NCI-H128 (cell line): ENCODE measurements around the gene ZYX.

Source experiments
- DNase-seq: peaks from one replicate; lab custom pipeline; 2025; ENCODE audit not compliant: unreplicated experiment; lab: John Stamatoyannopoulos, UW

The ZYX gene

GRCh38 chr7:143362131-143363015, 18.8 kb upstream of the ZYX start, which contains the start of gene FAM131B:
Gene FAM131B (minus strand): TSS chr7:143362713. CDS start chr7:143362603, 110 bp downstream.
- DNase-seq: no peak

GRCh38 chr7:143363016-143363937, 17.9 kb upstream of the ZYX start:
- DNase-seq: no peak

GRCh38 chr7:143367972-143368371, 13.2 kb upstream of the ZYX start:
- DNase-seq: no peak

GRCh38 chr7:143368387-143368786, 12.8 kb upstream of the ZYX start:
- DNase-seq: no peak

GRCh38 chr7:143369678-143370651, 11.2 kb upstream of the ZYX start:
- DNase-seq: no peak

- DNase-seq: no peak
Measured at GRCh38 chr7:143372070-143372469, 9.1 kb upstream of the ZYX start.

- no peak for DNase-seq
Measured at GRCh38 chr7:143373255-143373794, 7.8 kb upstream of the ZYX start.

GRCh38 chr7:143374561-143374960, 6.6 kb upstream of the ZYX start:
- no peak for DNase-seq

GRCh38 chr7:143375298-143376034, 5.7 kb upstream of the ZYX start:
- no peak for DNase-seq

- DNase-seq: no peak
Measured at GRCh38 chr7:143376396-143376795, 4.7 kb upstream of the ZYX start.

- no peak for DNase-seq
Measured at GRCh38 chr7:143379611-143380259, 1.4 kb upstream of the ZYX start.

- no peak for DNase-seq
Measured at GRCh38 chr7:143380260-143380645, 892 bp upstream of the ZYX start.

GRCh38 chr7:143381427-143382125, 431 bp downstream of the ZYX start:
- DNase-seq: no peak

- DNase-seq: no peak
Measured at GRCh38 chr7:143382126-143382790, 1.1 kb downstream of the ZYX start.

GRCh38 chr7:143382791-143383641, 1.9 kb downstream of the ZYX start:
- no peak for DNase-seq

- no peak for DNase-seq
Measured at GRCh38 chr7:143383642-143383957, 2.5 kb downstream of the ZYX start.

- no peak for DNase-seq
Measured at GRCh38 chr7:143384148-143384547, 3.0 kb downstream of the ZYX start.
